ENCODE data around the gene TPK1. TPM values are rescaled to one million over a fixed set of nuclear protein-coding genes. Genes with fewer than 3 reads are reported as not detected.

Gene TPK1
- total and polyA plus RNA-seq, 4 donors: 6.7 to 14.1 (median 12.4) TPM

DNA sequence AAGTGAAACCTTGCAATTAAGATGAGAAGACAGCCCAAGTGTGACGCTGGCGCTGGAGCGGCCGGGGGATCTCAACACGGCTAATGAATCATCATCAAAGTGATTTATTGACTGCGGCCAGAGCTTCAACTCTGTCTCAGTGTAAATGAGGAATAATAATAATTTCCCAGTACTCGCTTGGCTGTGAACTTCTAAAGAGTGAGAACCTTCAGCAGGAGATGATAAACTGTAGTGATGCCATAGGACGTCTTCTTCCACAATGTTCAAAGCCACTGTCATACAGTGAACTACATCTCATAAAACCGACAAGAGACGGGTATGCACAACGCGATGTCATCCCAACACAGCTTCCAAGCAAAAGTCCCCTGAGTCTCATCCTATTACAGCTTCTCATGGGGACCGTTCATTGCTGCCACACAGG, 308.8 kb downstream of the TPK1 start:
- 96 to 97% methylated on average over 13 of the region's 13 CpGs for WGBS, 2 donors
- intact Hi-C loops (cut with DNase I): no loop called here
- Histone ChIP-seq H3K36me3 (ENCODE audit: control insufficient read depth in 1 of 2, insufficient read depth in 2 of 2, low read length in 1 of 2) (no peaks in the 10 kb centered on the region), H3K27ac (ENCODE audit: low read depth in 1 of 2, low read length in 2 of 2) (no peak overlapping the region), H3K9me3 (ENCODE audit: control insufficient read depth, low read length) (no peaks in the 10 kb centered on the region), H3K4me3 (ENCODE audit: low read length in 2 of 2) (no peak overlapping the region), H3K4me1 (ENCODE audit: control insufficient read depth in 1 of 2, insufficient read depth in 2 of 2, low read length in 2 of 2) (peaks cover 0 to 3% of the 10 kb centered on the region in 2 donors), H3K27me3 (ENCODE audit: control insufficient read depth in 1 of 2, insufficient read depth in 2 of 2, low read length in 1 of 2) (no peaks in the 10 kb centered on the region)
- DNase-seq (no peak), ATAC-seq (ENCODE audit: low FRiP score) (no peak)

DNA sequence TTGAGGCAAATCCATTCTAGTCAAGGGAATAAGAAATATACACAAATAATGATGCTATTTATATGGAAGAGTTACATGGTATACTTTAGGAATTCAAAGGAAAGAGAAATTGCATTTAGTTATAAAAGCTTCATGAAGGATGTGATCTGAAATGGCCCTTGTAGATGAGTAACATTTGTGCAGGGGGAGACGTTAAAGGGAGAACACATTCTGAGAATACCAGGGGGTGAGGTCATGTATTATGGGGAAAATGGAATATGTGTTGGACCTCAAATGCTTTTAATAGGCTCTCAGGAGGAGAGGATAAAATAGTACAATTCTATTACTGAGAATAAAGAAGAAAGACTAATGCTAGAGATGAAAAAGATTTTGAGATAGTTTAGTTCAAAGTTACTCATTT, 309.9 kb downstream of the TPK1 start:
- no peak for ATAC-seq (ENCODE audit: low FRiP score)
- 5 to 8% methylated on average over 1 of the region's 1 CpG for WGBS, 2 donors

GRCh38 chr7:144524271-144524670, 311.6 kb downstream of the TPK1 start:
- ATAC-seq (ENCODE audit: low FRiP score) (no peak), DNase-seq (no peak)
- Histone ChIP-seq H3K27ac (ENCODE audit: low read depth in 1 of 2, low read length in 2 of 2) (no peak overlapping the region), H3K27me3 (ENCODE audit: control insufficient read depth in 1 of 2, insufficient read depth in 2 of 2, low read length in 1 of 2) (no peaks in the 10 kb centered on the region), H3K36me3 (ENCODE audit: control insufficient read depth in 1 of 2, insufficient read depth in 2 of 2, low read length in 1 of 2) (no peaks in the 10 kb centered on the region), H3K9me3 (ENCODE audit: control insufficient read depth, low read length) (no peaks in the 10 kb centered on the region), H3K4me3 (ENCODE audit: low read length in 2 of 2) (no peak overlapping the region), H3K4me1 (ENCODE audit: control insufficient read depth in 1 of 2, insufficient read depth in 2 of 2, low read length in 2 of 2) (peaks cover 0 to 6% of the 10 kb centered on the region in 2 donors)
- intact Hi-C loops (cut with DNase I): no loop called here
- whole genome bisulfite sequencing, 2 donors: 96% methylated on average over 3 of the region's 3 CpGs

More for the DNA sequence above, 309.9 kb downstream of the TPK1 start:
- Histone ChIP-seq H3K27ac (ENCODE audit: low read depth in 1 of 2, low read length in 2 of 2) (peak overlapping the region in 1 of 2 donors; percentile 43), H3K36me3 (ENCODE audit: control insufficient read depth in 1 of 2, insufficient read depth in 2 of 2, low read length in 1 of 2) (no peaks in the 10 kb centered on the region), H3K4me3 (ENCODE audit: low read length in 2 of 2) (no peak overlapping the region), H3K4me1 (ENCODE audit: control insufficient read depth in 1 of 2, insufficient read depth in 2 of 2, low read length in 2 of 2) (peaks cover 0 to 3% of the 10 kb centered on the region in 2 donors), H3K9me3 (ENCODE audit: control insufficient read depth, low read length) (no peaks in the 10 kb centered on the region), H3K27me3 (ENCODE audit: control insufficient read depth in 1 of 2, insufficient read depth in 2 of 2, low read length in 1 of 2) (no peaks in the 10 kb centered on the region)
- DNase-seq: no peak
- intact Hi-C loops (cut with DNase I): no loop called here

- H3K27me3 ChIP-seq (ENCODE audit: control insufficient read depth in 1 of 2, insufficient read depth in 2 of 2, low read length in 1 of 2): no peaks in the 10 kb centered on the region
- H3K4me3 ChIP-seq (ENCODE audit: low read length in 2 of 2): no peak overlapping the region
- DNase-seq: no peak
- 97 to 99% methylated on average over 3 of the region's 3 CpGs for WGBS, 2 donors
- no peaks in the 10 kb centered on the region for H3K36me3 ChIP-seq (ENCODE audit: control insufficient read depth in 1 of 2, insufficient read depth in 2 of 2, low read length in 1 of 2)
- peaks cover 0 to 7% of the 10 kb centered on the region in 2 donors for H3K4me1 ChIP-seq (ENCODE audit: control insufficient read depth in 1 of 2, insufficient read depth in 2 of 2, low read length in 2 of 2)
- no peak for ATAC-seq (ENCODE audit: low FRiP score)
- no peak overlapping the region for H3K27ac ChIP-seq (ENCODE audit: low read depth in 1 of 2, low read length in 2 of 2)
- intact Hi-C loops (cut with DNase I): no loop called here
- no peaks in the 10 kb centered on the region for H3K9me3 ChIP-seq (ENCODE audit: control insufficient read depth, low read length)
These were observed 312.2 kb downstream of the TPK1 start for GRCh38 chr7:144523621-144524020.

DNA sequence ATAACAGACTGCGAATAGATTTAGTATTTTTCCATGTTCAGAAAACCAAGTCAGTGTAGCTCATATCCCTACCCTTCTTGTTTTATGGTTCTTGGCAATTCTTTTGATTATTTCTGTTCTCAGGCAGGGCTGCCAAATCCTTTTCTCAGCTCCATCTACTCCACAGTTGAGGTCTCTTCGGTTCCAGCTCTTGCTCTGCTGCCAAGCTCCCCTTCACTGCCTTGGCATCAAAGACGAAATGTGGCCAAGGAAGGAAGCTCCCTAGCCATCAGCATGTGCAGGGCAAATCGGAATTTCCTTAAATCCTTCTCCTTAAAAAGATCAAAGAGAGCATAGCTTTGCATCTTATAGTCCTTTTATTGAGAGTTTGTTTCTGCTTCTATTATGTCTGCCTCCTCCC, 315.9 kb downstream of the TPK1 start:
- Histone ChIP-seq H3K27ac (ENCODE audit: low read depth in 1 of 2, low read length in 2 of 2) (no peak overlapping the region), H3K27me3 (ENCODE audit: control insufficient read depth in 1 of 2, insufficient read depth in 2 of 2, low read length in 1 of 2) (no peaks in the 10 kb centered on the region), H3K4me3 (ENCODE audit: low read length in 2 of 2) (no peak overlapping the region), H3K4me1 (ENCODE audit: control insufficient read depth in 1 of 2, insufficient read depth in 2 of 2, low read length in 2 of 2) (peaks cover 2 to 5% of the 10 kb centered on the region in 2 donors), H3K36me3 (ENCODE audit: control insufficient read depth in 1 of 2, insufficient read depth in 2 of 2, low read length in 1 of 2) (no peaks in the 10 kb centered on the region), H3K9me3 (ENCODE audit: control insufficient read depth, low read length) (no peaks in the 10 kb centered on the region)
- WGBS, 2 donors: 1 to 8% methylated on average over 4 of the region's 4 CpGs
- intact Hi-C loops (cut with DNase I): no loop called here
- no peak for DNase-seq
- peak; percentile 73 for ATAC-seq (ENCODE audit: low FRiP score)

- H3K27me3 ChIP-seq (ENCODE audit: control insufficient read depth in 1 of 2, insufficient read depth in 2 of 2, low read length in 1 of 2): no peaks in the 10 kb centered on the region
- H3K4me1 ChIP-seq (ENCODE audit: control insufficient read depth in 1 of 2, insufficient read depth in 2 of 2, low read length in 2 of 2): peaks cover 2 to 5% of the 10 kb centered on the region in 2 donors
- ATAC-seq (ENCODE audit: low FRiP score) (no peak), DNase-seq (no peak)
- no peaks in the 10 kb centered on the region for H3K36me3 ChIP-seq (ENCODE audit: control insufficient read depth in 1 of 2, insufficient read depth in 2 of 2, low read length in 1 of 2)
- intact Hi-C loops (cut with DNase I): no loop called here
- no peak overlapping the region for H3K27ac ChIP-seq (ENCODE audit: low read depth in 1 of 2, low read length in 2 of 2)
- H3K4me3 ChIP-seq (ENCODE audit: low read length in 2 of 2): no peak overlapping the region
- 0 to 5% methylated on average over 1 of the region's 1 CpG for WGBS, 2 donors
- no peaks in the 10 kb centered on the region for H3K9me3 ChIP-seq (ENCODE audit: control insufficient read depth, low read length)
These were observed 317.5 kb downstream of the TPK1 start for GRCh38 chr7:144518360-144518759.

DNA sequence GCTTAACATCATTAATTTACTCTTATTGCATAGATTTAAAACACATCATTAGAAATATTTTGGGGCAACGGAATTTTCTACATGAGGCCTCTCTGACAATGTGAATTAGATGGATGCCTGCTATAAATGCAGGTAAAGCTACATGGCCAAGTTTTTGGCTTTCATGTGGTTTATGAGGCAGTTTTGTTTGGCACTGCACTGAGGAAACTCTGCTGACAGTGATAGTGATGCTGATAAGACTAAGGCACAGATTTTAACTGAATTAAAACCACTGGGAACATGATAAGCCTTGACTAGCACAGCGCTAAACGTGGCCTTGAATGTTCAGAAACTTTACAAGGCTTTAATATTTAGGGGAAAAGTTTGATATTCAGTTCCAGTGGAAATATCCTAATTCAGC, 318.1 kb downstream of the TPK1 start:
- H3K4me1 ChIP-seq (ENCODE audit: control insufficient read depth in 1 of 2, insufficient read depth in 2 of 2, low read length in 2 of 2): peaks cover 2 to 5% of the 10 kb centered on the region in 2 donors
- no peak for ATAC-seq (ENCODE audit: low FRiP score)
- DNase-seq: no peak
- H3K4me3 ChIP-seq (ENCODE audit: low read length in 2 of 2): no peak overlapping the region
- intact Hi-C loops (cut with DNase I): no loop called here
- 32 to 48% methylated on average over 3 of the region's 3 CpGs for WGBS, 2 donors
- no peaks in the 10 kb centered on the region for H3K27me3 ChIP-seq (ENCODE audit: control insufficient read depth in 1 of 2, insufficient read depth in 2 of 2, low read length in 1 of 2)
- no peaks in the 10 kb centered on the region for H3K36me3 ChIP-seq (ENCODE audit: control insufficient read depth in 1 of 2, insufficient read depth in 2 of 2, low read length in 1 of 2)
- H3K27ac ChIP-seq (ENCODE audit: low read depth in 1 of 2, low read length in 2 of 2): no peak overlapping the region
- H3K9me3 ChIP-seq (ENCODE audit: control insufficient read depth, low read length): no peaks in the 10 kb centered on the region

GRCh38 chr7:144516729-144517525, 318.9 kb downstream of the TPK1 start:
- H3K36me3 ChIP-seq (ENCODE audit: control insufficient read depth in 1 of 2, insufficient read depth in 2 of 2, low read length in 1 of 2): no peaks in the 10 kb centered on the region
- H3K4me1 ChIP-seq (ENCODE audit: control insufficient read depth in 1 of 2, insufficient read depth in 2 of 2, low read length in 2 of 2): peaks cover 2 to 5% of the 10 kb centered on the region in 2 donors
- DNase-seq (no peak), ATAC-seq (ENCODE audit: low FRiP score) (no peak)
- intact Hi-C loops (cut with DNase I): no loop called here
- no peak overlapping the region for H3K4me3 ChIP-seq (ENCODE audit: low read length in 2 of 2)
- no peaks in the 10 kb centered on the region for H3K9me3 ChIP-seq (ENCODE audit: control insufficient read depth, low read length)
- 95 to 96% methylated on average over 3 of the region's 3 CpGs for WGBS, 2 donors
- no peak overlapping the region for H3K27ac ChIP-seq (ENCODE audit: low read depth in 1 of 2, low read length in 2 of 2)
- no peaks in the 10 kb centered on the region for H3K27me3 ChIP-seq (ENCODE audit: control insufficient read depth in 1 of 2, insufficient read depth in 2 of 2, low read length in 1 of 2)

DNA sequence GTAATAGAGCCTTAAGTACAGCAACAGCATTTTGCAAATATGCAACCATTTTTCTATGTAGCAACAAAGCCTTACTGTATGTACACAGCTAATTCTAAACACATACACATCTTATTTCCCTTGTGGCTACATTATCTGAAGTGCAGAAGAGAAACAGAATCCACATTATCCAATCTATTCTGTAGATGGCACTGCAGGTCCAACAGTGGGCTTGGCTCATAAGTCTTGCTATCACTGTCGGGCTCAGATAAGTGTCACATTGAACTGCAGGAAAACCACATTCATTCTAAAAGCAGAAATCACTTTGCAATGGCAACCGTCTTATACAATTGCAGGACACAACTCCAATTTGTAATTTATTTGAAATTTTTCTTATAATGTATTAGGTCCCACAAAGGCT, 322.5 kb downstream of the TPK1 start:
- no peak for ATAC-seq (ENCODE audit: low FRiP score)
- no peak overlapping the region for H3K27ac ChIP-seq (ENCODE audit: low read depth in 1 of 2, low read length in 2 of 2)
- 3 to 7% methylated on average over 2 of the region's 2 CpGs for WGBS, 2 donors
- H3K36me3 ChIP-seq (ENCODE audit: control insufficient read depth in 1 of 2, insufficient read depth in 2 of 2, low read length in 1 of 2): no peaks in the 10 kb centered on the region
- H3K27me3 ChIP-seq (ENCODE audit: control insufficient read depth in 1 of 2, insufficient read depth in 2 of 2, low read length in 1 of 2): no peaks in the 10 kb centered on the region
- no peaks in the 10 kb centered on the region for H3K9me3 ChIP-seq (ENCODE audit: control insufficient read depth, low read length)
- intact Hi-C loops (cut with DNase I): no loop called here
- no peak overlapping the region for H3K4me3 ChIP-seq (ENCODE audit: low read length in 2 of 2)
- no peak for DNase-seq
- peaks cover 0 to 2% of the 10 kb centered on the region in 2 donors for H3K4me1 ChIP-seq (ENCODE audit: control insufficient read depth in 1 of 2, insufficient read depth in 2 of 2, low read length in 2 of 2)

Data from aorta (tissue), 5 donors.